Testis (tissue), 3 donors: ENCODE data around the gene CD7. TPM values are rescaled to one million over a fixed set of nuclear protein-coding genes. Genes with fewer than 3 reads are reported as not detected.
"Not testable (repeated sequence)": the region's sequence is repeated elsewhere in the genome, so short reads cannot be mapped to it uniquely, and the experiment has no call there.

Source experiments
- DNase-seq: peaks from one replicate; pipeline ENCODE4 v3.0.0-alpha.2; 2019
- H3K27ac ChIP-seq, 2 donors: fragments of 200-600 bp; sonication (generic); one replicate each; pipeline ENCODE4 v1.5.1; 2019
- H3K27me3 ChIP-seq: fragments of 200-600 bp; sonication (generic); one replicate; pipeline ENCODE4 v1.5.1; 2019
- H3K36me3 ChIP-seq: fragments of 200-600 bp; sonication (generic); one replicate; pipeline ENCODE4 v1.5.1; 2017; ENCODE audit warnings: low read depth; ENCODE audit errors: missing control alignments
- H3K4me1 ChIP-seq: fragments of 200-600 bp; sonication (generic); one replicate; pipeline ENCODE4 v1.5.1; 2019
- H3K4me3 ChIP-seq, 2 donors: fragments of 200-600 bp; sonication (generic); one replicate each; pipeline ENCODE4 v1.5.1; 2017 to 2019
- H3K9me3 ChIP-seq: fragments of 200-600 bp; sonication (generic); one replicate; pipeline ENCODE4 v1.5.1; 2017
- CTCF ChIP-seq, 3 experiments: fragments of 450-650 bp in 2 of 3; fragments of 200-600 bp in 1 of 3; sonication (generic) in 1 of 3; IDR thresholded peaks; one replicate each; pipeline ENCODE4 v1.5.1; 2016 to 2019; ENCODE audit warnings: antibody characterized with exemption in 3 of 3, mild to moderate bottlenecking in 2 of 3, moderate library complexity in 1 of 3
- POLR2A ChIP-seq: fragments of 450-650 bp; IDR thresholded peaks from one replicate; pipeline ENCODE4 v1.6.1; 2017; ENCODE audit warnings: antibody characterized with exemption, mild to moderate bottlenecking, moderate library complexity
- WGBS, 2 donors: methylation state at CpG; one replicate each; pipeline ENCODE4 v1.1.5; 2018; 5-methylcytosine and 5-hydroxymethylcytosine counted together
- intact Hi-C: fragments of 100-400 bp; cut with DNase I; formaldehyde crosslinking; loops from one replicate; pipeline ENCODE4 v1.15.1; 2023; ENCODE audit warnings: low total_unique reads
- polyA plus RNA-seq: library from polyadenylated mRNA; stranded (reverse); fragments of 350-450 nt; fragmentation: Illumina TruSeq; extraction: RNeasy Lipid Tissue Mini Kit (QIAGEN cat#74804); gene quantifications from one replicate; pipeline ENCODE4 v1.2.3, GENCODE V29; 2014; ENCODE audit warnings: low read depth, low replicate concordance; ENCODE audit not compliant: insufficient read depth
- total RNA-seq, 2 donors: library from RNA; depleted of rRNA; stranded (reverse); fragments of >200 nt; gene quantifications; one replicate each; pipeline ENCODE4 v1.2.3, GENCODE V29; 2016

The CD7 gene
- total and polyA plus RNA-seq, 3 donors from 2014 or later: 0.55 to 3.0 (median 2.3) TPM

GRCh38 chr17:82349287-82349701 is 31.9 kb upstream of the CD7 start:
- DNase-seq: no peak
- H3K27ac ChIP-seq: no peak overlapping the region
- WGBS, 2 donors: 29 to 36% methylated on average over 11 of the region's 11 CpGs
- intact Hi-C loops: no loop called here
- H3K9me3 ChIP-seq: no peaks in the 10 kb centered on the region
- no peaks in the 10 kb centered on the region for H3K36me3 ChIP-seq
- no peaks in the 10 kb centered on the region for H3K27me3 ChIP-seq
- peaks cover 8% of the 10 kb centered on the region for H3K4me1 ChIP-seq
- H3K4me3 ChIP-seq: no peak overlapping the region
- TF ChIP-seq CTCF (IDR thresholded peaks at IDR 0.05) (no peak), POLR2A (no peak)

- no peaks in the 10 kb centered on the region for H3K36me3 ChIP-seq
- no peak overlapping the region for H3K4me3 ChIP-seq
- 47 to 49% methylated on average over 11 of the region's 11 CpGs for WGBS, 2 donors
- no peaks in the 10 kb centered on the region for H3K27me3 ChIP-seq
- intact Hi-C loops: no loop called here
- DNase-seq: no peak
- no peaks in the 10 kb centered on the region for H3K9me3 ChIP-seq
- no peak for TF ChIP-seq CTCF (IDR thresholded peaks at IDR 0.05)
- no peak for TF ChIP-seq POLR2A
- H3K27ac ChIP-seq: no peak overlapping the region
- peaks cover 8% of the 10 kb centered on the region for H3K4me1 ChIP-seq
These were observed 31.5 kb upstream of the CD7 start for GRCh38 chr17:82348866-82349265.

- TF ChIP-seq POLR2A (no peak), CTCF (IDR thresholded peaks at IDR 0.05) (no peak)
- intact Hi-C loops: no loop called here
- H3K27me3 ChIP-seq: no peaks in the 10 kb centered on the region
- H3K27ac ChIP-seq: no peak overlapping the region
- H3K36me3 ChIP-seq: no peaks in the 10 kb centered on the region
- no peaks in the 10 kb centered on the region for H3K9me3 ChIP-seq
- 72 to 73% methylated on average over 9 of the region's 9 CpGs for WGBS, 2 donors
- H3K4me1 ChIP-seq: peaks cover 8% of the 10 kb centered on the region
- no peak overlapping the region for H3K4me3 ChIP-seq
- no peak for DNase-seq
These were observed 31.0 kb upstream of the CD7 start for GRCh38 chr17:82348434-82348833.

- H3K9me3 ChIP-seq, H3K36me3 ChIP-seq, H3K4me3 ChIP-seq, intact Hi-C loops, DNase-seq, H3K4me1 ChIP-seq, H3K27ac ChIP-seq, H3K27me3 ChIP-seq: not testable (repeated sequence)
- WGBS, 2 donors: 86 to 88% methylated on average over 11 of the region's 11 CpGs
These were observed 30.6 kb upstream of the CD7 start for GRCh38 chr17:82347994-82348393.

- no peak overlapping the region for H3K27ac ChIP-seq
- H3K36me3 ChIP-seq: no peaks in the 10 kb centered on the region
- 82 to 85% methylated on average over 25 to 28 of the region's 28 CpGs for WGBS, 2 donors
- no peaks in the 10 kb centered on the region for H3K27me3 ChIP-seq
- H3K4me3 ChIP-seq: no peak overlapping the region
- H3K9me3 ChIP-seq: no peaks in the 10 kb centered on the region
- DNase-seq: no peak
- H3K4me1 ChIP-seq: peaks cover 8% of the 10 kb centered on the region
- intact Hi-C loops: no loop called here
- TF ChIP-seq CTCF (IDR thresholded peaks at IDR 0.05) (no peak), POLR2A (no peak)
These were observed 29.2 kb upstream of the CD7 start for GRCh38 chr17:82346342-82347300.
